GM21390 (cell line): ENCODE results near the gene SLCO2B1.

Experiments
- ATAC-seq: cut with Tn5 transposase; IDR thresholded peaks from one replicate; pipeline ENCODE4 v1.9.1; 2021; ENCODE audit not compliant: unreplicated experiment

SLCO2B1 gene

DNA sequence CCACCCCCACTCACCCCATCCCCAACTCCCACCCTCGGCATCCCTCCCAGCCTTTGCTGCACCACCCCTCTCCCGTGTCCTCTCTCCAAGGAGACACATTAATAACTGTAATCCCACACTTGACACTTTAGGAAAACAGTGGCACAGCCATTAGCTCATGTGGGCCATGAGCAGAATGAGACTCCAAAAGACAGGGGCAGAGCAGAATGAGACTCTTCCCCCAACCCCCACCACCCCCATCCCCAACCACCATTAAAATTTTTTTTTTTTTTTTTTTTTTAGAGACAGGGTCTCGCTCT is 6.2 kb upstream of the SLCO2B1 start:
- ATAC-seq = no peak

DNA sequence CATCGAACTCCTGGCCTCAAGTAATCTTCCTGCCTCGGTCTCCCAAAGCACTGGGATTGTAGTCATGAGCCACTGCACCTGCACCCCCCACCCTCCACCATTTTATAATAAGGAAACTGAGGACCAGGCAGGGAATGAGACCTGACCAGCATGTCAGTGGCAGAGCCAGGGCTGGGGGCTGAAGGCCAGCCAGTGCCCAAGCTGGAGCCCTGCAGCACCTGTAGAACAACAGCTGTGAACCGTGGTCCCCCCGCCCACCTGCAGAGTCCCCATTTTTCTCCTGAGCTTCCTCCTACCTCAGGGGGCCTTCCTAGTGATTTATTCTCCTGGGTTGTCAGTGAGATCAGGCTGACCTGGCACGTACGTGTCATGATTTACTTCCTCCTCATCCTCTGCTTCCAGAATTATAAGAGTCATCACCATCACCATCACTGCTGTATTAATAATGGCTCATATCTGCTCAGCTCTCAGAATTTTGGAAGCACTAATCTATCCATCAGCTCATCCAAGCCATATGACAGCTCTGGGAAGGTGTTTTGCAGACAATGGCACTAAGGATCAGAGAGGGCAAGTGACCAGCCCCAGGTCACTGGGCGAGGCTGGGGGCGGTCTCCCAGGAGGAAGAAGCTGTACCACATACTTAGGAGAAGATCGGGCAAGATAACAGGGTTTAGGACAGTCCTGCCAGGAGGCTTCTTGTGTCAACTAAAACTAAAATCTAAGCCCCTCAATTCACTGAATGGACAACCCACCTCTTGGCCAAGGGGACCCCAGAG is 5.5 kb upstream of the SLCO2B1 start:
- no peak for ATAC-seq

DNA sequence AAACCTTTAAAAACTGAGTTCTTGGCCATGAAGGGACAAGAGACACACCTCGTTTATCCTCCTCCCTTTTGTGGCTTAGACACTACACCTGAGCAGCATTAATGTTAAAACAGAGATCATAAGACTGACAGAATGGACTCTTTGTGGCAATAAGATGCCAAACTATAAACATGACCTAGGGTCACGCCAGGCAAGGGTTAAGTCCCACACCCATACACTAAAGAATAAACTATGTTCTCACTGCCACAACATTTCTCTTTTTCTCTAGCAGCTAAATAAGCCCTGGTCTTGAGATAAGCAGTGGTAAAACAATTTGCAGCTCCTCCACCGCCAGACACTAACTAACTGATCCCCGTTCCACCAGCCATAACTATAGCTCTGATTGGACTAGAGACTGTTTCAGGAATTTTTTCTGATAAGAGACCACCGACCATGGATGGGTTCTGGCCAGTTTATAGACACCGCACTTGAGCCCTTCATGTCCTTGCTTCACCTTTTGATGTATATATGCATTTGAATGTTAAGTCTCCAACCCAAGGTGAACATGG is 4.9 kb upstream of the SLCO2B1 start:
- no peak for ATAC-seq

DNA sequence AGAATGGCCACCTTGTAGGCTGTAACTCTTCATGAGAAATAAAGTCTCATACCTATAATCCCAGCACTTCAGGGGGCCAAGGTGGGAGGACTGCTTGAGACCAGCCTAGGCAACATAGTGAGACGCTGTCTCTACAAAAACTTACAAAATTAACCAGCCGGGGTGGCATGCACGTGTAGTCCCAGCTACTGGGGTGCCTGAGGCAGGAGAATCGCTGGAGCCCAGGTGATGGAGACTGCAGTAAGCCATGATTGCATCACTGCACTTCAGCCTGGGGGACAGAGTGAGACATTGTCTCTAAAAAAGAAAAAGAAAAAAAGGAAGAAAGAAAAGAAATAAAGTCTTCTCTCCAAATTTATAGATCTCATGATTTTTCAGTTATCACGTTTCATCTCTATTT is 4.2 kb upstream of the SLCO2B1 start:
- ATAC-seq = no peak

DNA sequence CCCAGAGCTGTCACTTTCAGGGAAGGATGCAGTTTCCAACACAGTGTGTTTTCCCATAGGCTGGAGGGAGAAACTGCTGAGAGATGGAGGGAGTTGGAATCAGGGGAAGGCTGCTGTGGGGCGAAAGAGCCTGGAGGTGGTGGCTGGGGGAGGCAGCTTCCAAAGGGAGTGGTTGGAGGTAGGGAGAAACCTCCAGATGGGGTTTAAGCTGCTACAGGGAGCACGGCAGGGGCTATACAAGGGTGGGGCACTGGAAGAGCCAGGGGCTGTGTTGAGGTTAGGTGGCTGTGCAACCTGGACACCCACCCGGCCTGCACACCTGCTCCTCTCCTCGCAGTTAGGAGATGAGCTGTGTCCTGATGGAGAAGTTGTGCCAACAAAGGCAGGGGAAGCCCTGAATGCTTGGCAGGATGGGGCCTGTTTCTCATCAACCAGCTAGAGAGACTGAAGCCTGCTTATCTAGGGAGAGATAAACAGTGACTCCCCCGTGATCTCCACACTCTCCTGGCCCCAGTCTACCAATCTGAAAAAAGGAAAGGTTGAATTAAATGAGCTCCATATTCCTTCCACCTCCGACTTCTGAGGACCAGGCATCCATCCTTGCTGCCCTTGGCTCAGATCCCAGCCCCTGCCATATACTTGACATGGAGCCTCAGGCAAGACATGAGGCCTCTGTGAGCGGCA is 3.6 kb upstream of the SLCO2B1 start:
- ATAC-seq = no peak

DNA sequence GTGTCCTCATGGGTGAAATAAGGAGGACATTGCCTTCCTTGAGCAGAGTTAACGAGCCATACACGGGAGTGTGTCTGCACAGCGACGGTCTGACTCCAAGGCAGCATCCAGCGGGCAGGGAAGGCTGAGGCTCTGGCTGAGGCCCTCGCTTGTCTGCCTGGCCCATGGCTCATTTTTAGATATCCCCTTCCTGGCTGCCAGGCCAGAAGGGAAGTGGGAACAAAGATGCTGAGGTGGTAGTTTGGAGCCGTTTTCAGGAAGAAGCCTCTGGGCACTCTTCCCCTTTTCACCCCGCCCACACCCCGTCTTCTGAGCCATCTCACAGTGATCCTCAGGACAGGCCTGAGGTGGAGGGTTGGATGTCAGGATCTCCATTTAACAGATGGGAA is 3.0 kb upstream of the SLCO2B1 start:
- no peak for ATAC-seq

DNA sequence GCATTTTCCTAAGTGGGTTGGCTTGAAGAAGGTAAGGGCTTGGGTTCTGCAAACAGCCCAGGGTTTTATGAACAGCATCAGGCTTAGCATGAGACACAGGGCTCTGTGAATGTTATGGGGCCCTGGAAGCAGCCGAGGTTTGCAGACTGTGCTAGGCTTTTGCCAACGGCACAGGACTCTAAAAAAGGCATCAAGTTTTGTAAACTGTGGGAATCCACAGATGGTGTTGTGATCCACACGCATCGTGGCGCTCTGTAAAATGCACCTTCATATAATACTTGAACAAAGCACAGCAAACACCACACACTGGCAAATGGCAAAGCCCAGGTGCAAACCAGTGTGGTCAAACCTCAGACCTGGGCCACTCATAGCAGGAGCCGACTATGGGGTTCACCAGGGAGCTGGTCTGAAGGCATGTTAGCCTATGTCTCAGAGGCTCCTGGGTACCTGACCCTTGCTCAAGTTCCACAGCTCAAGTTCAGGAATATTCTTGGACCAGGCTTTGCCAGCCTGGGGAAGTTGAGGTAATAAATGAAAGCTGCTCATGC is 2.4 kb upstream of the SLCO2B1 start:
- ATAC-seq = no peak

DNA sequence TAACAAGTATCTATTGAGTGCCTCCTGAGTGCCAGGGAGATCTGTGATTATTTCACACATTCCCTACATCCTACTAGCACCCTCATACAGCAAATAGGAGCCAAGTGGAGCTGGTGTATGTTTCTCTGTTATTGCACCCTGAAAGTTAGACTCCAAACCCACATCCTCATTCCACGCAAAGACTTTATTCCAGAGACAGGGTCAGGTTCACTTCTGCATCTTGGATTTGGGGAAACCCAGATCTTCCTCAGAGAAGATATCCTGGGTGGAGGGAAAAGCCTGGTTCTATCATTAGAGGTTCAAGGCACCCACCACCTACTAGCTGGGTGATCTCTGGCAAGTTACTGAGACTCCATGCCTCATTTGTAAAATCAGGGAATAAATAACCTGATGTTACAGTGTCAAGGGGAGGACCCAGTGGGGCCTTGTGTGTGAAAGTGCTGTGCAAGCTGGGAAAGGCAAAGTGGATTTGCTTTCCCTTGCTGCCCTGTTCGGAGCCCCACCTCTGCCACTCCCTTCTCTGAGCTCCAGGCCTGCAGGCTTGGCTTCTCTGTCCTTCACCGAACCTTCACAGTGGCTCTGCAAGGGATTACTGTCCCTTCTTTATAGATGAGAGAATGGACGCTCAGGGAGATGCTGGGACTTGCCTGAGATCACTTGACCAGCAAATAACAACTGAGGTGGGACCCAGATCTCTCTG is 991 bp upstream of the SLCO2B1 start:
- no peak for ATAC-seq

DNA sequence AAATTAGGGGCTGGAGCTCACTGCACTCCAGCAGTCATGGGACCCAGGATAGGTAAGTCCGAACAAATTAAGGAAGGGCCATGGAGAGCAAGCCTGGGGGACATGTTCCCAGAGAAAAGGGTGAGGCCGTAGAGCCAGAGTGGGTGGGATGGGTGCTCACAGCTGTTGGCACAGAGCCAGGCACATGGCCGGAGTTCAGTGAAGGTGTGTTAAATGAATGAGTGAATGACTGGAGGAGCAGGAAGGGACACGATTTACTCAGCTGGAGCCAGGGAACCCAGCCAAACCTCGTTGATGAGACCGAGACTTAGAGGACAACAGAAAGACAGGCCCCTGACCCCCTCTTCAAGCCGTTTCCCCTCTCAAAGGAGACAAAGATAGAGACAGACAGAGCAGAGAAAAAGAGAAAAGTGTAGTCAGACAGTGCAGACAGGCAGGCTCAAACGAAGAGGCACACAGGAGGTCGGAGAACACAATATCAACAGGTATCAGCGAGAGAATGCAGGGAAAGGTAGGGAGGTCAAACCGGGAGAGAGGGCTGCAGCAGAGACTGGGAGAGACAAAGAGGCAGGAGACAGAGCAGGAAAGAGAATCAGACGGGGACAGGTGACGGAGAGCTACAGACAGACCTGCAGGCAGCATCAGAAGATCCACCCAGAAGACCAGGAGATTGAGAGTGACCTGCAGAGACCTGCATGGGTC is 590 bp downstream of the SLCO2B1 start:
- no peak for ATAC-seq

DNA sequence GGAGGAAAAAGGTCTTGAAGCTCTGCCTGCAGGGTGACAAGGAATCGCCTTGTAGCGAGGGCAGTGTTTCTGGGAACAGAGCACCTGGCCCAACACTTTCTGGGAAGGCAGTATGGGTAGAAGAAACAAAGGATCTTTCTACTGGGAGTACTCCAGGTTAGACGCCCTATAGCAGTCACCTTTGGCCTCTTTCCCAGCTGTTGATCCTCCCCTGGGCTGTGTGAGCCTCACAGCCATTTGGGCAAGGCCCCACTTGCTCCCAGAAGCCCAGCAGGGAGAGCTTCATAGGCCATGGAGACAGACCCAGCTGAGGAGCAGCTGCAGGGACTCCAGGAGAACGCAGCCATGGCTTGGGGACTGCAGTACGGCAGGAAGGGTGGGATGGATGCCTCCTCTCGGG is 1.2 kb downstream of the SLCO2B1 start:
- ATAC-seq = no peak

DNA sequence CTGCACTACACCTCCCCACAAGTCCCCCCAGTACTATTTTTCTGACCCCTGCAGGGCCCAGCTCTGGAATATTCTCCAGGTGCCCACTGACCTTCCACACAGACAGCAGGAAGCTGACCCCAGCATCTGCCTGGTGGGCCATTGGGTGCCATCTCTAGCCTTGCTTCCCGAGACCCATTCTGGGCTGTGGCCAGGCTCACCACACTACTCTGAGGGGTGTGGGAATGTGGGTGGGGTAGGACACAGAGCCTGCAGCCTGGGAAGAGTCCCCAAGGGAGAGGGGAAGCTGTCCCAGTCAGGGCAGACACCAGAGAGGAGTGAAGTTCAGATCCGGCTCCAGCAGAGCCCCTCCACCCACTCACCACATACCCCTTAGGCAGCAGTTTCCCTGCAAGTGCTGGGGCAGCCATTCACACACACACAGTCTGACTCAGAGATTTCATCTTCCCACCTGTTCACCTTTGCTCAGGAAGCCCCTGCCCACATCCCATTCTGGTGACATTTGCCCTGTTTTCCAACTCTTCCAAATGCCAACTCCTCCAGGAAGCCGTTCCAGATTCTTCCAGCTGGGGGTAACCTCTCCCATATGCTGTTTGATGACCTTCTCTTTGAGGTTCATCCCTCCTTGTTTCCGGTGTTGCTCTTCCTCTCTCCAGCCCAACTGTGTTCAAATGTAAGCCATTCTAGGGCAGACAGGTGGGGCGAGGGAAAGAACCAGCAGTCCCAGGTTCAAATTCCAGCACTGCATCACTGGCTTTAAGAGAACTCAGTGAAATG is 1.9 kb downstream of the SLCO2B1 start:
- no peak for ATAC-seq

DNA sequence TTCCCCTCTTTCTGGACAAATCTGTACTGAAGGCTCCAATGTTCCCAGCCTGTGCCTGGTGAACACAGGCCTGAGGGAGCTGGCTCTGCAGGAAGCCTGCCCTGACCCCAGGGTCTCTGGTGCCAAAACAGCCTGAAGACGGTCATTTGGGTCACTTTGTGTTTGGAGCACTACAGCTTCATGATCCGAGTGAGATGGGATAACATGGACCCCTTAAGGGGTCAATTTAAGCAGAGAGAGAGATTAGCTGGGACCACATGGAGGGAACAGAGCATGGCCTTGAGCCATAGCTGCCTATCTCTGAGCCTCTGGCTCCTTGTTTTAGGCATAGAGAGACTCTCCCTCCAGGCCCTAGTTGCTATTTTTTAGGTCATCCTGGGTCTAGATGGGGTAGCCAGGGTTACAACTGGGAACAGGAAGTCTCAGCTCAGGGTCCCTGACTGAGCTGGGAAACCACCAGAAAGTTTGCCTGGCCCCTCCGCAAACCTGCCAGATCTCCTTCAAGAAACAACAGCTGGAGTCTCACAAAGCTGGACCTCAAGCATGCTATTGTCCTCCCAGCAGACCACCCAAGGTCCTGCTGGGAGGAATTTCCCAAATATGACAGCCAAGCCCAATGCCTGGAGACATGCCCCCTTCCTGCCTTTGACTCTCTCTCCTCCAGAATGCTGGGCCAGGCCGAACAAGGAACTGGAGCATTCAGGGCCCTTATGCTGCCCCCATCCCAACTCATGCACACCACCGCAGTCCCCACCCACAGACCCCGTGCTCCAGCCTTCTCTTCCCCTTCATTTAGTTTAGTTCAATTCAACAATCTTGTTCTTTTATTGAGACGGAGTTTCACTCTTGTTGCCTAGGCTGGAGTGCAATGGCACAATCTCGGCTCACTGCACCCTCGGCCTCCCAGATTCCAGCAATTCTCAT is 4.0 kb downstream of the SLCO2B1 start:
- no peak for ATAC-seq

DNA sequence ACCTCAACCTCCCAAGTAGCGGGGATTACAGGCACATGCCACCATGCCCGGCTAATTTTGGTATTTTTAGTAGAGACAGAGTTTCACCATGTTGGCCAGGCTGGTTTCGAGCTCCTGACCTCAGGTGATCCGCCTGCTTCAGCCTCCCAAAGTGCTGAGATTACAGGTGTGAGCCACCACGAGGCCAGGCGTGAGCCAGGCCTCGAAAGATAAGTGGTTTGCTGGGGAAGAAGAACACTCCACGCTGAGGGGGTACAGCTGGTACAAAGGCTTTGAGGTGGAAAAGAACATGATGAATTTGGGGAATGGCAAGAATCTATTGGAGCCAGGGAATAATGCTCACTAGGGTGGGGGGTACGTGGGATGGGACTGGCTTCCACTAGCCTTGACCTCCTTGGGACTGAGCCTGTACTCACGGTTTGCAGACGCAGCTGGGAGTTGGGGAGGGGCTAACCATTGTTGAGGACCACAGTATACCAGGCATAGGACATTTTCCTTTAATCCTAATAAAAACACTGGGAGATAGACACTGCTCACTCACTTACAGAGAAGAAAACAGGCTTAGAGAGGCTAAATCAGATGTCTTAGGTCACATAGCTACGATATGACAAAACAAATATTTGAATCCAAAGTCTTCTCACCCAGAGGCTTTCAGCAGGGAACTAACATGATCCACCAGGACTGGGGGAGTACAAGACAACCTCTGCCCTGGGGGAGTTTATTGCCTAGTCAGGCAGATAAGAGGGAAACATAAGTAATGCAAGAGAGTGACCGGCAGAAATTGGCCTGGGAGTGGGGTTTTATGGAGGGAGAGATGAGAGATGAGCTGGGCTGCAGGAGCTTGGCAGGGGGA is 4.9 kb downstream of the SLCO2B1 start:
- ATAC-seq = no peak

DNA sequence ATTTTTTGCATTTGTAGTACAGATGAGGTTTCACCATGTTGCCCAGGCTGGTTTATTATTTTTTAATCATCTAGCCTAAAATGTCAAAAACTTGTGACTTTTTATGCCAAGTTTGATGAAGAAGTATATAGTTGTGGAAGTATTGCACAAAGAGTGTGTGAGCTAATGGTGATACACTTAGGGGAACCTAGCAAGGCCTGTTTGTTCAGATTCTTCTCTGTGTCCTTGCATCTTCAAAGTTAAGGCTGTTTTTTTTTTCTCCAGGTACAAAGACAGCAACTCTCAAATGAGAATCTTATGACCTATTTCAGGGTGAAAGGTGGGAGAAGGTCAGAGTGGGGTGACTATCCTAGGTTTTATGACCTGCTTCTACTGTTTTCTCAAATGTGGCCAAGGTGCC is 7.3 kb downstream of the SLCO2B1 start:
- ATAC-seq = no peak

DNA sequence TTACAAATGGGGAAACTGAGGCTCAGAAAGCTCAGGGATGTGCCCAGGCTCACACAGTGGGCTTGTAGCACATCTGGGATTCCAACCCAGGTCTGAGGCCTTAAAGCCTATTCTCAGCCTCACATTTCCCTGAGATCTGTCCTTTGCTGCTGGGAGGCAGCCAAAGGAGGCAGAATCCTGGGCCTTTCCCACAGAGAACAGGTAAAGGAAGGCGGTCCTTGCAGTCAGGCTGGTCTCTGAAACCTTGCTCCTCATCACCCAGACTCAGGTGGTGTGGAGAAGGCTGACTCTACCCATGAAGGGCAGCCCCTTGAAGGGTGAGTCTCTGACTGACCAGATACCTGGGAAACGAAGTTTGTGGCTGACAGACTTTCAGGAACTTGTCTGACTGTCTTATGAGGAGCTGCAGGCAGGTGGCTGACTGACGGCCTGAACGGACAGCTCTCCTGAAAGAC is 7.8 kb downstream of the SLCO2B1 start:
- no peak for ATAC-seq

DNA sequence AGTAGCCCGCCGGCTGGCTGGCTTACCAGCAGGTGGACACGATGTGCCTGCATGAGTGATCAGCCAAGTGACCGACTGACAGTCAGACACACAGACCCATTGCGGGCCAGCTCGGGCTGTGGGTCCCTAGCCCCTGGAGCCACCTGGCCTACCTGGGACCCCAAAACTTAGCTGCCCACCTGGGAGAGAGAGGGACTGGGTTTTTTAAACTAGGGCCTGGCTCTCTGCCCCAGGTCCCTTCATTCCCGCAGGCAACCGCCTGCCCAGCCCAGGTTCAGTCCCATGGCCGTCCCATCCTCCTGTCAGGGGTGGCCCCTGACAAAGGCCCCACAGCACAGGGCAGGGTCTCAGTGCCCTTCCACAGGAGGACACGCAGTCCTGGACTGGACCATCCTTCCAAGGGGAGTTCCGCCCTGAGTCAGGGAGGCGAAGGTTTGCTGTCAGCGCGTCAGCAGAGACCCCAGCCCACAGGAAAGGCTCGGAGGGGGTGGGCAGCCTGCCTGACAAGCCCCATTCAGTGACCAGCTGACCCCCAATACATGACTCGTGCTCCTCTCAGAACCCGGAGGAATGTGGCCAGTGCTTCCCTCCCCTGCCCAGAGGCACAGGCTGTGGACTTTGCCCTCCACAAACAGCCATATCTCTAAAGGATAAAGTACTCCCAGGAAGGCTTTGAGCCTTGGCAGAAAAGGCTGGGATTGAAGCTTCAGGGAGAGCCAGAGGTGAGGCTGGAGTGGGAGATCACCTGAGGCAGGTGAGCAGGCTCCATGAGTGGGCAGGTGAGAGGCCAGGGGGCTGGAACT is 8.4 kb downstream of the SLCO2B1 start:
- no peak for ATAC-seq

DNA sequence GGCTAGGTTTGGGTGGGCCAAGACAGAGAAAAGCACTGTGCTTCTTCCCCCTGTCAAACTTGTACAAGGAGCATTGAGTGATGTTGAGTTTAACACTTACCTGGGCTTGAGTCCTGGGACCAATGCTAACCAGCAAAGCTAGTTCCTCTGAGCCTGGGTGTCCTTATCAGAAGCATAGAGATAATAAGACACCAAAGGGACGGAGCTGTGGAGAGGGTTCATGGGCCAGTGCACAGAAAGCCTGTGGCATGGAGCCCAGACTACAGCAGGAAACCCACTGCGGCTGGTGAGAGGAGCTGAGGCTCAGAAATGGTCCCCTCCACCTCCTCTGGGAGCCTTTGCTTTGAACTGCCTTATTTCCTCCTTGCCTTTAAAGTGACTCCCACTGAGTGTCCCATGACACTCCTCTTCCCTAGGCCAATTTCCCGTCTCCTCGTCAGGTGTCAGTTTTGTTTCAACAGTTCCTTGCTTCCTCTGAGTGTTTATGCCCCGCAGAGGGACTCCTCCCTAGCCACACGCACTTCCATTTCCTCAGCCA is 9.4 kb downstream of the SLCO2B1 start:
- no peak for ATAC-seq
